PC-3 (cell line): Measurements from ENCODE around the gene FNIP1. TPM values are rescaled to one million over a fixed set of nuclear protein-coding genes. Genes with fewer than 3 reads are reported as not detected.

Experiments
- ATAC-seq: fragments of 200-7000 bp; cut with Tn5 transposase; 2 replicates; pipeline ENCODE4 v1.9.1; 2020; ENCODE audit warnings: mild to moderate bottlenecking, moderate library complexity
- BruUV-seq: library from RNA; stranded (reverse); fragments of 400-500 nt; replicated peaks from 2 replicates; lab custom pipeline; 2021; lab: Mats Ljungman, UMichigan
- CTCF ChIA-PET: fragments of 300-600 bp; sonication (Branson Sonifier 250); formaldehyde crosslinking; loops from one replicate; lab custom pipeline; 2022; ENCODE audit warnings: antibody characterized with exemption; lab: Charles Lee
- POLR2A ChIA-PET: fragments of 300-600 bp; sonication (Branson Sonifier 250); formaldehyde crosslinking; loops from one replicate; lab custom pipeline; 2022; ENCODE audit warnings: antibody characterized with exemption; ENCODE audit not compliant: unreplicated experiment; lab: Charles Lee
- DNase-seq: peaks from one replicate; pipeline ENCODE4 v3.0.0-alpha.2; 2015
- H2AFZ ChIP-seq: fragments of 300-600 bp; sonication (generic); 2 replicates; pipeline ENCODE4 v1.6.0; 2016; ENCODE audit warnings: antibody characterized with exemption, low read length
- H3F3A ChIP-seq: fragments of 300-600 bp; sonication (generic); one replicate; pipeline ENCODE4 v1.6.0; 2017; ENCODE audit warnings: antibody characterized with exemption, low read length, control low read depth, mild to moderate bottlenecking; ENCODE audit not compliant: unreplicated experiment
- H3K27ac ChIP-seq: fragments of 300-600 bp; sonication (generic); 2 replicates; pipeline ENCODE4 v1.5.1; 2016; ENCODE audit warnings: mild to moderate bottlenecking, low read length
- H3K27me3 ChIP-seq: fragments of 300-600 bp; sonication (generic); 2 replicates; pipeline ENCODE4 v1.6.1; 2016; ENCODE audit warnings: low read length, mixed read lengths
- H3K36me3 ChIP-seq: fragments of 300-600 bp; sonication (generic); 2 replicates; pipeline ENCODE4 v1.6.1; 2016; ENCODE audit warnings: low read depth, mixed run types, low read length, mixed read lengths
- H3K4me1 ChIP-seq: fragments of 300-600 bp; sonication (generic); 2 replicates; pipeline ENCODE4 v1.5.1; 2016; ENCODE audit warnings: low read length; ENCODE audit not compliant: insufficient read depth
- H3K4me2 ChIP-seq: fragments of 300-600 bp; sonication (generic); 2 replicates; pipeline ENCODE4 v1.6.0; 2016; ENCODE audit warnings: low read length
- H3K4me3 ChIP-seq: fragments of 300-600 bp; sonication (generic); 2 replicates; pipeline ENCODE4 v1.5.1; 2016; ENCODE audit warnings: mild to moderate bottlenecking, low read length, mixed read lengths
- H3K79me2 ChIP-seq: fragments of 300-600 bp; sonication (generic); 2 replicates; pipeline ENCODE4 v1.6.1; 2017; ENCODE audit warnings: low read length, mixed read lengths
- H3K9ac ChIP-seq: fragments of 300-600 bp; sonication (generic); 2 replicates; pipeline ENCODE4 v1.6.0; 2016; ENCODE audit warnings: mild to moderate bottlenecking, low read length
- H3K9me2 ChIP-seq: fragments of 300-600 bp; sonication (generic); replicated peaks from 2 replicates; pipeline ENCODE4 v1.6.1; 2016; ENCODE audit warnings: mixed run types, low read length, mixed read lengths
- H3K9me3 ChIP-seq: fragments of 300-600 bp; sonication (generic); 2 replicates; pipeline ENCODE4 v1.6.1; 2016; ENCODE audit warnings: low read length, mixed read lengths
- H4K20me1 ChIP-seq: fragments of 300-600 bp; sonication (generic); 2 replicates; pipeline ENCODE4 v1.6.1; 2016; ENCODE audit warnings: low read length, mixed read lengths
- EZH2 ChIP-seq: fragments of 300-600 bp; sonication (generic); IDR thresholded peaks from one replicate; pipeline ENCODE4 v1.6.1; 2017; ENCODE audit warnings: antibody characterized with exemption, mild to moderate bottlenecking, low read length; ENCODE audit not compliant: unreplicated experiment
- EZH2phosphoT487 ChIP-seq: fragments of 300-600 bp; sonication (generic); IDR thresholded peaks from 2 replicates; pipeline ENCODE4 v1.6.1; 2018; ENCODE audit warnings: mild to moderate bottlenecking, antibody characterized with exemption, low read length, borderline replicate concordance
- intact Hi-C: fragments of 100-400 bp; cut with micrococcal nuclease; formaldehyde crosslinking; loops from 2 replicates; pipeline ENCODE4 v1.9.0; 2023
- total RNA-seq: library from RNA; depleted of rRNA; stranded (reverse); fragments of >200 nt; gene quantifications from 2 replicates; pipeline ENCODE4 v1.2.3, GENCODE V29; 2014
- TF ChIP-seq, protein P1 (sequence below): fragments of 300-600 bp; sonication (generic); conservative IDR thresholded peaks from 2 replicates; pipeline ENCODE4 v1.5.1; 2017; ENCODE audit warnings: antibody characterized with exemption, low read depth, mild to moderate bottlenecking, low read length

FNIP1 gene
- total RNA-seq, 1 experiment from 2014 or later: 15.1 TPM

DNA sequence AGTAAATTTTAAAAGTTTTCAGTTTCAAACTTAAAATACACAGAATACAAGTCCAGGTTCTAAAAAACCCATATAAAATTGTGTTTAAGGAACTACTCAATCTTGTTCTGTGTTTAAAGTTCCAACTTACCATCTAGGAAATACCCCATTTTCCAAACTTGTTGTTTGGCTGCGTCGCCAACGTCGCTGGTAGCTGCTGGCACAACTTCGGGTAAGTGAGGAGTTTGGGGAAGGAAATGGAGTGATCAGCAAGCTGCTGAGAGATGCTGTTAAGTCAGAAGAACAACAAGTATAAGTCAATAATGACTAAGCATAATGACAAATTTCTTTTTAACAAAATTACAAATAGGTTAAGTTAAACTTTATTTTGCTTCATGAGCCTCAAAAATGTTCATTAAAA is 90.5 kb downstream of the FNIP1 start:
- H3K9ac ChIP-seq: no peak overlapping the region
- intact Hi-C loops: no loop called here
- H3K4me1 ChIP-seq: no peaks in the 10 kb centered on the region
- no peak for ATAC-seq
- H3K4me3 ChIP-seq: no peak overlapping the region
- no peaks in the 10 kb centered on the region for H3K9me3 ChIP-seq
- POLR2A ChIA-PET: no interaction called here
- no peak overlapping the region for H2AFZ ChIP-seq
- H3K27ac ChIP-seq: no peak overlapping the region
- H3F3A ChIP-seq: no peaks in the 10 kb centered on the region
- no peaks in the 10 kb centered on the region for H3K9me2 ChIP-seq
- DNase-seq: no peak
- BruUV-seq: no TSS peak
- no peak overlapping the region for H3K4me2 ChIP-seq
- H3K27me3 ChIP-seq: no peaks in the 10 kb centered on the region
- no peaks in the 10 kb centered on the region for H4K20me1 ChIP-seq
- peaks cover 9% of the 10 kb centered on the region; the same call in 1 of the 2 replicates for H3K36me3 ChIP-seq
- no peaks in the 10 kb centered on the region for H3K79me2 ChIP-seq
- TF ChIP-seq, protein P1, sequence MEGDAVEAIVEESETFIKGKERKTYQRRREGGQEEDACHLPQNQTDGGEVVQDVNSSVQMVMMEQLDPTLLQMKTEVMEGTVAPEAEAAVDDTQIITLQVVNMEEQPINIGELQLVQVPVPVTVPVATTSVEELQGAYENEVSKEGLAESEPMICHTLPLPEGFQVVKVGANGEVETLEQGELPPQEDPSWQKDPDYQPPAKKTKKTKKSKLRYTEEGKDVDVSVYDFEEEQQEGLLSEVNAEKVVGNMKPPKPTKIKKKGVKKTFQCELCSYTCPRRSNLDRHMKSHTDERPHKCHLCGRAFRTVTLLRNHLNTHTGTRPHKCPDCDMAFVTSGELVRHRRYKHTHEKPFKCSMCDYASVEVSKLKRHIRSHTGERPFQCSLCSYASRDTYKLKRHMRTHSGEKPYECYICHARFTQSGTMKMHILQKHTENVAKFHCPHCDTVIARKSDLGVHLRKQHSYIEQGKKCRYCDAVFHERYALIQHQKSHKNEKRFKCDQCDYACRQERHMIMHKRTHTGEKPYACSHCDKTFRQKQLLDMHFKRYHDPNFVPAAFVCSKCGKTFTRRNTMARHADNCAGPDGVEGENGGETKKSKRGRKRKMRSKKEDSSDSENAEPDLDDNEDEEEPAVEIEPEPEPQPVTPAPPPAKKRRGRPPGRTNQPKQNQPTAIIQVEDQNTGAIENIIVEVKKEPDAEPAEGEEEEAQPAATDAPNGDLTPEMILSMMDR: no peak
- TF ChIP-seq EZH2phosphoT487: no peak
- no peak for TF ChIP-seq EZH2
- CTCF ChIA-PET: no interaction called here

DNA sequence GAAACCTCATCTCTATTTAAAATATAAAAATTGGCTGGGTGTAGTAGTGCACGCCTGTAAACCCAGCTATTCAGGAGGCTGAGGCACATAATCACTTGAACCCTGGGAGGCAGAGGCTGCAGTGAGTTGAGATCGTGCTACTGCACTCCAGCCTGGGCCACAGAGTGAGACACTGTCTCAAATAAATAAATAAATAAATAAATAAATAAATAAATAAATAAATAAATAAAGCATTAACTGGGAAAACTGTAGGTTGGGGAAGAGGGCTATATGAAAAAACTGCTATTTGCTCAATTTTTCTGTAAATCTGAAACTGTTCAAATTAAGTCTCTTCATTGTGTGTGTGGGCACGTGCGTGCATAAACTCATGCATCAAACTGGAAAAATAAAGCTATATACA is 101.9 kb downstream of the FNIP1 start:
- no peaks in the 10 kb centered on the region for H3K79me2 ChIP-seq
- H3K9ac ChIP-seq: no peak overlapping the region
- H3F3A ChIP-seq: no peaks in the 10 kb centered on the region
- H3K9me3 ChIP-seq: no peaks in the 10 kb centered on the region
- no peak for ATAC-seq
- no peak overlapping the region for H3K27ac ChIP-seq
- no peak overlapping the region for H3K4me3 ChIP-seq
- intact Hi-C loops: no loop called here
- no peak for DNase-seq
- no peaks in the 10 kb centered on the region for H3K4me1 ChIP-seq
- no peaks in the 10 kb centered on the region for H3K27me3 ChIP-seq
- ChIA-PET CTCF (no interaction called here), POLR2A (no interaction called here)
- no peaks in the 10 kb centered on the region for H3K36me3 ChIP-seq
- H3K4me2 ChIP-seq: no peak overlapping the region
- TF ChIP-seq EZH2phosphoT487 (no peak), EZH2 (no peak)
- TF ChIP-seq, protein P1: no peak
- BruUV-seq: no TSS peak
- no peaks in the 10 kb centered on the region for H3K9me2 ChIP-seq
- H2AFZ ChIP-seq: no peak overlapping the region
- H4K20me1 ChIP-seq: no peaks in the 10 kb centered on the region

DNA sequence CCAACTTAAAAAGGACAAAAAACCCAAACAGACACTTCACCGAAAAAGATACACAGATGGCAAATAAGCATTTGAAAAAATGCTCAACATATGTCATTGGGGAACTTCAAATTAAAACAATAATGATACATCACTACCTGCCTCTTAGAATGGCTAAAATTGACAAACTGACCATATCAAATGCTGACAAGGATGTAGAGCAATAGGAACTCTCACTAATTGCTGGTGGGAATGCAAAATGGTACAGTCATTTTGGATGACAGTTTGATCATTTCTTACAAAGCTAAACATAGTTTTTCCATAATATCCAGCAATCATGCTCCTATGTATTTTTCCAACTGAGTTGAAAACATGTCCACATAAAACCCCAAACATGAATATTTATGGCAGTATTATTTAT is 102.9 kb downstream of the FNIP1 start:
- Histone ChIP-seq H2AFZ (no peak overlapping the region), H3K27ac (no peak overlapping the region), H4K20me1 (no peaks in the 10 kb centered on the region), H3K9me3 (no peaks in the 10 kb centered on the region), H3K27me3 (no peaks in the 10 kb centered on the region), H3K36me3 (no peaks in the 10 kb centered on the region), H3F3A (no peaks in the 10 kb centered on the region), H3K9ac (no peak overlapping the region), H3K79me2 (no peaks in the 10 kb centered on the region), H3K4me2 (no peak overlapping the region), H3K9me2 (no peaks in the 10 kb centered on the region), H3K4me3 (no peak overlapping the region), H3K4me1 (no peaks in the 10 kb centered on the region)
- ChIA-PET POLR2A (no interaction called here), CTCF (no interaction called here)
- no peak for ATAC-seq
- BruUV-seq: no TSS peak
- intact Hi-C loops: no loop called here
- DNase-seq: no peak
- TF ChIP-seq EZH2: no peak
- no peak for TF ChIP-seq EZH2phosphoT487
- TF ChIP-seq, protein P1: no peak
